ENCODE results near the gene MRTFB.

MRTFB gene

GRCh38 chr16:14111713-14112538, 40.8 kb downstream of the MRTFB start:
- TF ChIP-seq GABPA (IDR thresholded peaks at IDR 0.05; ENCODE audit: low read depth), result no peak
- TF ChIP-seq, protein P1, sequence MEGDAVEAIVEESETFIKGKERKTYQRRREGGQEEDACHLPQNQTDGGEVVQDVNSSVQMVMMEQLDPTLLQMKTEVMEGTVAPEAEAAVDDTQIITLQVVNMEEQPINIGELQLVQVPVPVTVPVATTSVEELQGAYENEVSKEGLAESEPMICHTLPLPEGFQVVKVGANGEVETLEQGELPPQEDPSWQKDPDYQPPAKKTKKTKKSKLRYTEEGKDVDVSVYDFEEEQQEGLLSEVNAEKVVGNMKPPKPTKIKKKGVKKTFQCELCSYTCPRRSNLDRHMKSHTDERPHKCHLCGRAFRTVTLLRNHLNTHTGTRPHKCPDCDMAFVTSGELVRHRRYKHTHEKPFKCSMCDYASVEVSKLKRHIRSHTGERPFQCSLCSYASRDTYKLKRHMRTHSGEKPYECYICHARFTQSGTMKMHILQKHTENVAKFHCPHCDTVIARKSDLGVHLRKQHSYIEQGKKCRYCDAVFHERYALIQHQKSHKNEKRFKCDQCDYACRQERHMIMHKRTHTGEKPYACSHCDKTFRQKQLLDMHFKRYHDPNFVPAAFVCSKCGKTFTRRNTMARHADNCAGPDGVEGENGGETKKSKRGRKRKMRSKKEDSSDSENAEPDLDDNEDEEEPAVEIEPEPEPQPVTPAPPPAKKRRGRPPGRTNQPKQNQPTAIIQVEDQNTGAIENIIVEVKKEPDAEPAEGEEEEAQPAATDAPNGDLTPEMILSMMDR (IDR thresholded peaks at IDR 0.05; ENCODE audit: insufficient read depth, low read length), result no peak
- no peak for TF ChIP-seq POLR2AphosphoS5 (IDR thresholded peaks at IDR 0.05; ENCODE audit: low read depth)
- TF ChIP-seq, protein P2, sequence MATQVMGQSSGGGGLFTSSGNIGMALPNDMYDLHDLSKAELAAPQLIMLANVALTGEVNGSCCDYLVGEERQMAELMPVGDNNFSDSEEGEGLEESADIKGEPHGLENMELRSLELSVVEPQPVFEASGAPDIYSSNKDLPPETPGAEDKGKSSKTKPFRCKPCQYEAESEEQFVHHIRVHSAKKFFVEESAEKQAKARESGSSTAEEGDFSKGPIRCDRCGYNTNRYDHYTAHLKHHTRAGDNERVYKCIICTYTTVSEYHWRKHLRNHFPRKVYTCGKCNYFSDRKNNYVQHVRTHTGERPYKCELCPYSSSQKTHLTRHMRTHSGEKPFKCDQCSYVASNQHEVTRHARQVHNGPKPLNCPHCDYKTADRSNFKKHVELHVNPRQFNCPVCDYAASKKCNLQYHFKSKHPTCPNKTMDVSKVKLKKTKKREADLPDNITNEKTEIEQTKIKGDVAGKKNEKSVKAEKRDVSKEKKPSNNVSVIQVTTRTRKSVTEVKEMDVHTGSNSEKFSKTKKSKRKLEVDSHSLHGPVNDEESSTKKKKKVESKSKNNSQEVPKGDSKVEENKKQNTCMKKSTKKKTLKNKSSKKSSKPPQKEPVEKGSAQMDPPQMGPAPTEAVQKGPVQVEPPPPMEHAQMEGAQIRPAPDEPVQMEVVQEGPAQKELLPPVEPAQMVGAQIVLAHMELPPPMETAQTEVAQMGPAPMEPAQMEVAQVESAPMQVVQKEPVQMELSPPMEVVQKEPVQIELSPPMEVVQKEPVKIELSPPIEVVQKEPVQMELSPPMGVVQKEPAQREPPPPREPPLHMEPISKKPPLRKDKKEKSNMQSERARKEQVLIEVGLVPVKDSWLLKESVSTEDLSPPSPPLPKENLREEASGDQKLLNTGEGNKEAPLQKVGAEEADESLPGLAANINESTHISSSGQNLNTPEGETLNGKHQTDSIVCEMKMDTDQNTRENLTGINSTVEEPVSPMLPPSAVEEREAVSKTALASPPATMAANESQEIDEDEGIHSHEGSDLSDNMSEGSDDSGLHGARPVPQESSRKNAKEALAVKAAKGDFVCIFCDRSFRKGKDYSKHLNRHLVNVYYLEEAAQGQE (IDR thresholded peaks at IDR 0.05; ENCODE audit: insufficient replicate concordance, low read depth), result no peak
- no peak for TF ChIP-seq SPI1 (IDR thresholded peaks at IDR 0.05; ENCODE audit: borderline replicate concordance, low read depth)
- DNase-seq (ENCODE audit: low read depth in 1 of 2, low spot score in 1 of 2), result no peak
- Histone ChIP-seq H3K27me3 (ENCODE audit: insufficient read depth, poor library complexity, severe bottlenecking) (no peaks in the 10 kb centered on the region), H3K27ac (replicated peaks) (no peak overlapping the region), H3K4me3 (replicated peaks; ENCODE audit: insufficient read depth, low read length) (no peak overlapping the region)

- TF ChIP-seq, protein P1 (IDR thresholded peaks at IDR 0.05; ENCODE audit: insufficient read depth, low read length), result no peak
- TF ChIP-seq GABPA (IDR thresholded peaks at IDR 0.05; ENCODE audit: low read depth), result no peak
- no peak for DNase-seq (ENCODE audit: low read depth in 1 of 2, low spot score in 1 of 2)
- Histone ChIP-seq H3K4me3 (replicated peaks; ENCODE audit: insufficient read depth, low read length) (no peak overlapping the region), H3K27ac (replicated peaks) (no peak overlapping the region), H3K27me3 (ENCODE audit: insufficient read depth, poor library complexity, severe bottlenecking) (no peaks in the 10 kb centered on the region)
These were observed 41.4 kb downstream of the MRTFB start for GRCh38 chr16:14112539-14112856.

- H3K27ac ChIP-seq (replicated peaks), result no peak overlapping the region
- no peaks in the 10 kb centered on the region for H3K27me3 ChIP-seq (ENCODE audit: insufficient read depth, poor library complexity, severe bottlenecking)
- no peak for TF ChIP-seq POLR2AphosphoS5 (IDR thresholded peaks at IDR 0.05; ENCODE audit: low read depth)
- TF ChIP-seq, protein P1 (IDR thresholded peaks at IDR 0.05; ENCODE audit: insufficient read depth, low read length), result no peak
- no peak for TF ChIP-seq GABPA (IDR thresholded peaks at IDR 0.05; ENCODE audit: low read depth)
- TF ChIP-seq, protein P2 (IDR thresholded peaks at IDR 0.05; ENCODE audit: insufficient replicate concordance, low read depth), result no peak
- TF ChIP-seq SPI1 (IDR thresholded peaks at IDR 0.05; ENCODE audit: borderline replicate concordance, low read depth), result no peak
These were observed 42.2 kb downstream of the MRTFB start for GRCh38 chr16:14113344-14113743.

DNA sequence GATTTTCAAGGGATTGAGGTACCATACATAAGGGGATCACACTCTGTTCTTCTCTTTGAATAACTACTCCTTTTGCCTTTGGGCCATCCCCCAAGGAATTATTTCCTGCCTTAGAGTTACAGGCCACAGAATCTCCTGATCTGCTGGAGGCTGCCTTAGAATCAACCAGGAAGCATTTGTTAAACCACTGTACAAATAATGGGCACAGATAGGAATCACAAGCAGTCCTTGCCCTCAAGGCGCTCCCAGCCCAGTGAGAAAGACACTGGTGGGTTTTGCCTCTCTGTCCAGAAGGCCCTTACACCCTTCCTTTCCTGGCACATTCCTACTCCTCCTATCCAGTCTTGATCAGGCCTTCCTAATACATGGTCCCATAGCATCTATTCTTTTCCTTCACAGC, 45.9 kb downstream of the MRTFB start:
- H3K27me3 ChIP-seq (ENCODE audit: insufficient read depth, poor library complexity, severe bottlenecking), result no peaks in the 10 kb centered on the region
- no peak for DNase-seq (ENCODE audit: low read depth in 1 of 2, low spot score in 1 of 2)
- no peak overlapping the region for H3K27ac ChIP-seq (replicated peaks)
- H3K4me3 ChIP-seq (replicated peaks; ENCODE audit: insufficient read depth, low read length), result no peak overlapping the region
- no peak for TF ChIP-seq POLR2AphosphoS5 (IDR thresholded peaks at IDR 0.05; ENCODE audit: low read depth)
- TF ChIP-seq GABPA (IDR thresholded peaks at IDR 0.05; ENCODE audit: low read depth), result no peak
- no peak for TF ChIP-seq SPI1 (IDR thresholded peaks at IDR 0.05; ENCODE audit: borderline replicate concordance, low read depth)
- TF ChIP-seq, protein P1 (IDR thresholded peaks at IDR 0.05; ENCODE audit: insufficient read depth, low read length), result no peak
- TF ChIP-seq, protein P2 (IDR thresholded peaks at IDR 0.05; ENCODE audit: insufficient replicate concordance, low read depth), result no peak

More at GRCh38 chr16:14113344-14113743, 42.2 kb downstream of the MRTFB start:
- no peak overlapping the region for H3K4me3 ChIP-seq (replicated peaks; ENCODE audit: insufficient read depth, low read length)
- no peak for DNase-seq (ENCODE audit: low read depth in 1 of 2, low spot score in 1 of 2)

All from HL-60 (cell line).